Measurements from ENCODE around the gene ATP6V1G2.
"Not testable (repeated sequence)": the region's sequence is repeated elsewhere in the genome, so short reads cannot be mapped to it uniquely, and the experiment has no call there.

The ATP6V1G2 gene

GRCh38 chr6:31498748-31499147 is 47.7 kb downstream of the ATP6V1G2 start:
- ATAC-seq, result no peak
- TF ChIP-seq CREB5 (CRISPR knock-in tag; IDR thresholded peaks at IDR 0.05; ENCODE audit: low read depth) (no peak), ZFP30 (CRISPR knock-in tag; IDR thresholded peaks at IDR 0.05) (no peak), ARNTL (CRISPR knock-in tag; IDR thresholded peaks at IDR 0.05; ENCODE audit: borderline replicate concordance, low read depth) (no peak), ZC3H10 (CRISPR knock-in tag; IDR thresholded peaks at IDR 0.05) (no peak), CSRNP3 (CRISPR knock-in tag; IDR thresholded peaks at IDR 0.05) (no peak), RARB (CRISPR knock-in tag; IDR thresholded peaks at IDR 0.05) (no peak), BACH2 (CRISPR knock-in tag; IDR thresholded peaks at IDR 0.05; ENCODE audit: borderline replicate concordance) (no peak), PPARA (CRISPR knock-in tag; IDR thresholded peaks at IDR 0.05; ENCODE audit: borderline replicate concordance) (no peak), SNAI2 (CRISPR knock-in tag; IDR thresholded peaks at IDR 0.05) (no peak), TOX (CRISPR knock-in tag; IDR thresholded peaks at IDR 0.05; ENCODE audit: borderline replicate concordance) (no peak), ZFP3 (CRISPR knock-in tag; IDR thresholded peaks at IDR 0.05) (no peak), CSDC2 (CRISPR knock-in tag; IDR thresholded peaks at IDR 0.05) (no peak), ISL1 (CRISPR knock-in tag; IDR thresholded peaks at IDR 0.05) (no peak)

- peak; percentile 74 for ATAC-seq
- TF ChIP-seq ZNF8 (CRISPR knock-in tag; IDR thresholded peaks at IDR 0.05) (no peak), ARNTL (CRISPR knock-in tag; IDR thresholded peaks at IDR 0.05; ENCODE audit: borderline replicate concordance, low read depth) (no peak), ZFP30 (CRISPR knock-in tag; IDR thresholded peaks at IDR 0.05) (no peak), CREB5 (CRISPR knock-in tag; IDR thresholded peaks at IDR 0.05; ENCODE audit: low read depth) (no peak), OSR1 (CRISPR knock-in tag; IDR thresholded peaks at IDR 0.05) (no peak), PPARA (CRISPR knock-in tag; IDR thresholded peaks at IDR 0.05; ENCODE audit: borderline replicate concordance) (no peak)
- TF ChIP-seq, protein P1, sequence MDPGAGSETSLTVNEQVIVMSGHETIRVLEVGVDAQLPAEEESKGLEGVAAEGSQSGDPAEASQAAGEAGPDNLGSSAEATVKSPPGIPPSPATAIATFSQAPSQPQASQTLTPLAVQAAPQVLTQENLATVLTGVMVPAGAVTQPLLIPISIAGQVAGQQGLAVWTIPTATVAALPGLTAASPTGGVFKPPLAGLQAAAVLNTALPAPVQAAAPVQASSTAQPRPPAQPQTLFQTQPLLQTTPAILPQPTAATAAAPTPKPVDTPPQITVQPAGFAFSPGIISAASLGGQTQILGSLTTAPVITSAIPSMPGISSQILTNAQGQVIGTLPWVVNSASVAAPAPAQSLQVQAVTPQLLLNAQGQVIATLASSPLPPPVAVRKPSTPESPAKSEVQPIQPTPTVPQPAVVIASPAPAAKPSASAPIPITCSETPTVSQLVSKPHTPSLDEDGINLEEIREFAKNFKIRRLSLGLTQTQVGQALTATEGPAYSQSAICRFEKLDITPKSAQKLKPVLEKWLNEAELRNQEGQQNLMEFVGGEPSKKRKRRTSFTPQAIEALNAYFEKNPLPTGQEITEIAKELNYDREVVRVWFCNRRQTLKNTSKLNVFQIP (CRISPR knock-in tag; IDR thresholded peaks at IDR 0.05; ENCODE audit: borderline replicate concordance, low read depth), result no peak
Measured at GRCh38 chr6:31497531-31498476, 48.6 kb downstream of the ATP6V1G2 start, which contains the start of gene MICB. Gene MICB, plus strand, starts transcription at chr6:31498145. Its CDS starts 49 bp downstream, at chr6:31498194.

DNA sequence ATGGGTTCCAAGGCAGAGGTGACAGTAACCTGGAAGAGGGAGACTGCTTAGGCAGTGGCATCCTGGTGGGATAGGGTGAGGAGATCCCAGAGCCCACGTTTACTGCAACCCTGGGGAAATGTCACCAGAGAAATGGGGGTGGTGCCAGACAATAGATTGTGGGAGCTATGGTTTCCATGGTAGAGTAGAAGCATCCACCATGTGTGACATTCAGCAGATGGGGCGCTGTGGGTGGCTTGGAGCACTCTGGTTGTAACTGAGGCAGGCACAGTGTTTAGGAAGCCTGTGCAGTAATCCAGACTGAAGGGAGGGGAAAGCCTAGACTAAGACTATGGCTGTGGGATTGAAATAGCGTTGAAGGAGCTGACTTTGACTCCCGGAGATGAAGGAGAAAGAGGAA is 49.6 kb downstream of the ATP6V1G2 start:
- ATAC-seq, result not testable (repeated sequence)

GRCh38 chr6:31495580-31495979 is 50.8 kb downstream of the ATP6V1G2 start:
- ATAC-seq, result peak; percentile 21
- TF ChIP-seq TSHZ2 (CRISPR knock-in tag; IDR thresholded peaks at IDR 0.05), result no peak
- no peak for TF ChIP-seq BACH2 (CRISPR knock-in tag; IDR thresholded peaks at IDR 0.05; ENCODE audit: borderline replicate concordance)
